Heart right ventricle (tissue), 16 donors: ENCODE data around the gene MSL2. TPM values are rescaled to one million over a fixed set of nuclear protein-coding genes. Genes with fewer than 3 reads are reported as not detected.

Experiments used
- ATAC-seq, 8 donors: fragments of 200-7000 bp; cut with Tn5 transposase; one replicate each; pipeline ENCODE4 v1.9.1; 2020; ENCODE audit warnings: mild to moderate bottlenecking in 8 of 8, moderate library complexity in 8 of 8, moderate number of reproducible peaks in 1 of 8
- DNase-seq, 2 donors: peaks; one replicate each; pipeline ENCODE4 v3.0.0-alpha.2; 2020
- H3K27ac ChIP-seq, 10 donors: fragments of 200-600 bp; sonication (generic) in 2 of 10; one replicate each; pipeline versions ENCODE4 v1.5.0 to v1.8.0; 2020 to 2022; ENCODE audit warnings: mild to moderate bottlenecking in 3 of 10
- H3K27me3 ChIP-seq, 7 donors: fragments of 200-600 bp; one replicate each; pipeline ENCODE4 v1.8.0; 2021 to 2022; ENCODE audit warnings: mild to moderate bottlenecking in 2 of 7
- H3K36me3 ChIP-seq, 9 donors: fragments of 200-600 bp; sonication (generic) in 1 of 9; one replicate each; pipeline versions ENCODE4 v1.5.0 to v1.8.0; 2020 to 2022; ENCODE audit warnings: mild to moderate bottlenecking in 2 of 9
- H3K4me1 ChIP-seq, 9 donors: fragments of 200-600 bp; sonication (generic) in 1 of 9; one replicate each; pipeline versions ENCODE4 v1.5.0 to v1.8.0; 2020 to 2022; ENCODE audit warnings: mild to moderate bottlenecking in 4 of 9
- H3K4me3 ChIP-seq, 10 donors: fragments of 200-600 bp; sonication (generic) in 2 of 10; one replicate each; pipeline versions ENCODE4 v1.5.0 to v1.8.0; 2020 to 2022; ENCODE audit warnings: mild to moderate bottlenecking in 7 of 10, moderate library complexity in 2 of 10
- H3K9me3 ChIP-seq, 11 donors: fragments of 200-600 bp in 10 of 11; sonication (generic) in 2 of 11; one replicate each; pipeline versions ENCODE4 v1.5.0 to v1.8.0; 2013 to 2022; ENCODE audit warnings: mild to moderate bottlenecking in 2 of 11, control low read depth in 1 of 11, moderate library complexity in 1 of 11
- CTCF ChIP-seq, 9 donors: fragments of 200-600 bp; sonication (generic) in 2 of 9; IDR thresholded peaks; one replicate each; pipeline versions ENCODE4 v1.5.0 to v1.8.0; 2021 to 2022; ENCODE audit warnings: antibody characterized with exemption in 9 of 9, mild to moderate bottlenecking in 5 of 9, moderate library complexity in 1 of 9
- WGBS, 2 donors: extraction: QIAGEN DNeasy Blood & Tissue Kit; methylation state at CpG; one replicate each; pipeline ENCODE4 v1.1.7; 2013; ENCODE audit warnings: inconsistent platforms in 1 of 2; 5-methylcytosine and 5-hydroxymethylcytosine counted together
- intact Hi-C, 10 donors: fragments of 100-400 bp; cut with DNase I; formaldehyde crosslinking; loops; one replicate each; pipeline versions ENCODE4 v1.11.1 to v1.14.2; 2022
- polyA plus RNA-seq, 2 donors: library from polyadenylated mRNA; stranded (reverse); fragments of 200-250 nt; gene quantifications; one replicate each; pipeline ENCODE4 v1.2.3, GENCODE V29; 2013
- total RNA-seq, 10 donors: library from RNA; stranded (reverse); fragmentation: NEBNext Ultra II Directional in 3 of 10; extraction: Animal tissue kit (Norgen Biotek cat#: 25700) in 3 of 10; gene quantifications; one replicate each; pipeline versions ENCODE4 v1.2.1 to v1.2.4, GENCODE V29; 2021 to 2023
- donor health status: Arrhythmogenic right ventricular cardiomyopathy.
- donor health status: ischemic (EF 13 %, LVEDD 7.1; RV severe dilation, severe dysfunction).
- donor health status: healthy with polysubstance abuse.
- donor health status: DM: no; HTN: yes; CAD: no.
- donor health status: DM: no; HTN: no; CAD: no.
- donor health status: ischemic (EF 25% LVEDD 6.9; RV normal size, moderate dysfunction).
- donor health status: ischemic (EF 25% LVEDD 5.7; RV mildly dilated, moderate dysfunction).
- donor health status: healthy.
- donor health status: DM: yes; HTN: yes; CAD: no.
- donor health status: Ischemic cardiomyopathy.
- donor health status: ischemic (EF 35%, LVEDD 5.7; RV mildly dilated, moderate dysfunction).
- donor health status: nonischemic (EF 11% LVEDD 7.7; RV severe dilation, severe dysfunction).
- donor health status: DM: yes; HTN: yes; CAD: no.
- donor health status: PGD.
- donor health status: ischemic (EF 29% LVEDD 5.4; RV normal size, mild dysfunction).
- donor health status: nonischemic (EF 23%, LVEDD 6.1; RV moderate dilation, normal function).

MSL2 gene
- total and polyA plus RNA-seq, 12 donors: 3.8 to 25.2 (median 20.1) TPM

DNA sequence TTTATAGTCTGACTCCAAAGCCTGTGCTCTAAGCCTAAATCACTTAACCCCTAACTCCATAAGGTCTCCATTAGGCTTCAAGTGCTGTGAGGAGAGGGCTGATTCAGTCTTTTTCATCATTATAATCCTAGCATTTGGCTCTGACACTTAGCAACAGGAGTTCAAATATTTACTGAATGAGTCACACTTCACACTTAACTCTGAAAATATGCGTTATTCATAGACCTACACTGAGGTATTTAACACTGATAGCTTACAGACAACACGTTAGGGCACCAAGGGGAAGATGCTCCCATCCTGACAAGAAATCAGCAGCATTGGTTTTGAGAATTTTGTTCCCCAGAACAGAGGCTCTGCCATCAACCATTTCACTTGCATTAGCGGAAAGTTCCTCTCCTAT, 53.5 kb downstream of the MSL2 start:
- TF ChIP-seq CTCF (IDR thresholded peaks at IDR 0.05): no peak
- intact Hi-C loops: loop anchor here in 2 of 10 donors (10.0 kb wide), 1 partner anchor 52 kb away; the partner anchor contains the start of gene MSL2 (in 2 of the 2)
- Histone ChIP-seq H3K27ac (peak overlapping the region in 6 of 10 donors; percentile 7 to 46 (median 16)), H3K27me3 (no peaks in the 10 kb centered on the region), H3K9me3 (no peaks in the 10 kb centered on the region), H3K4me1 (peaks cover 0 to 32% (median 16%) of the 10 kb centered on the region in 9 donors), H3K4me3 (no peak overlapping the region), H3K36me3 (peaks cover 0 to 40% (median 3%) of the 10 kb centered on the region in 9 donors)
- ATAC-seq (peak in 6 of 8 donors; percentile 22 to 70 (median 60)), DNase-seq (no peak)
- WGBS, 2 donors: 46 to 52% methylated on average over 3 of the region's 3 CpGs

GRCh38 chr3:136141891-136142290, 54.2 kb downstream of the MSL2 start:
- no peak for ATAC-seq
- DNase-seq: no peak
- WGBS, 2 donors: 84 to 93% methylated on average over 4 of the region's 4 CpGs
- intact Hi-C loops: loop anchor here in 2 of 10 donors (10.0 kb wide), 1 partner anchor 53 kb away; the partner anchor contains the start of gene MSL2 (in 2 of the 2)
- Histone ChIP-seq H3K36me3 (peaks cover 0 to 33% (median 3%) of the 10 kb centered on the region in 9 donors), H3K4me3 (no peak overlapping the region), H3K9me3 (no peaks in the 10 kb centered on the region), H3K27ac (peak overlapping the region in 3 of 10 donors; percentile 7 to 29 (median 7)), H3K4me1 (peaks cover 0 to 26% (median 10%) of the 10 kb centered on the region in 9 donors), H3K27me3 (no peaks in the 10 kb centered on the region)
- TF ChIP-seq CTCF (IDR thresholded peaks at IDR 0.05): no peak

- ATAC-seq (no peak), DNase-seq (no peak)
- Histone ChIP-seq H3K9me3 (no peaks in the 10 kb centered on the region), H3K27me3 (no peaks in the 10 kb centered on the region), H3K36me3 (peaks cover 0 to 34% (median 3%) of the 10 kb centered on the region in 9 donors), H3K4me1 (peaks cover 0 to 23% (median 10%) of the 10 kb centered on the region in 9 donors), H3K27ac (peak overlapping the region in 1 of 10 donors; percentile 29), H3K4me3 (no peak overlapping the region)
- intact Hi-C loops: loop anchor here in 2 of 10 donors (10.0 kb wide), 1 partner anchor 53 kb away; the partner anchor contains the start of gene MSL2 (in 2 of the 2)
- TF ChIP-seq CTCF (IDR thresholded peaks at IDR 0.05): no peak
Observed at GRCh38 chr3:136141291-136141785, 54.8 kb downstream of the MSL2 start.

DNA sequence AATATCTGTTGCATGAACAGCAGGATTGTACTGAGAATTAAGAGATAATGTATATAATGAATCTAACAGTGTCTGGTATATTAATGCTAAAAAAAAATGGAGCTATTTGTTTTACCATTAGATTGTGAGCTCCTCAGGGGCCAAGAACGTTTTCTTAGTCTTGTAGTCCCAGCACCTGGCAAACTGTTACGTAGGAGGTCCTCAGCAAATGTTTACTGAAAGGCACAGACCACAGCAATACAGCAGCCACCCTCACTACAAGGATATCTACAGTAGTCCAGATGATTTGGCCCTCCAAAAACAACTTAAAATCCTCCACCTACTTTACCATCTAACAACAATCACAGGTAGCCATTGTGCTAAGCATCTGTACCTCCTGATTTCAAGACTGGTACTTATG, 59.7 kb downstream of the MSL2 start:
- TF ChIP-seq CTCF (IDR thresholded peaks at IDR 0.05): no peak
- H3K27ac ChIP-seq: no peak overlapping the region
- DNase-seq (no peak), ATAC-seq (no peak)
- H3K9me3 ChIP-seq: peaks cover 0 to 3% (median 0%) of the 10 kb centered on the region in 11 donors
- intact Hi-C loops: no loop called here
- no peaks in the 10 kb centered on the region for H3K27me3 ChIP-seq
- peaks cover 0 to 8% (median 5%) of the 10 kb centered on the region in 9 donors for H3K4me1 ChIP-seq
- WGBS, 2 donors: 67 to 69% methylated on average over 2 of the region's 2 CpGs
- H3K4me3 ChIP-seq: no peak overlapping the region
- peaks cover 0 to 16% (median 0%) of the 10 kb centered on the region in 9 donors for H3K36me3 ChIP-seq
